ENCODE results near the gene CYB5B.

DNA sequence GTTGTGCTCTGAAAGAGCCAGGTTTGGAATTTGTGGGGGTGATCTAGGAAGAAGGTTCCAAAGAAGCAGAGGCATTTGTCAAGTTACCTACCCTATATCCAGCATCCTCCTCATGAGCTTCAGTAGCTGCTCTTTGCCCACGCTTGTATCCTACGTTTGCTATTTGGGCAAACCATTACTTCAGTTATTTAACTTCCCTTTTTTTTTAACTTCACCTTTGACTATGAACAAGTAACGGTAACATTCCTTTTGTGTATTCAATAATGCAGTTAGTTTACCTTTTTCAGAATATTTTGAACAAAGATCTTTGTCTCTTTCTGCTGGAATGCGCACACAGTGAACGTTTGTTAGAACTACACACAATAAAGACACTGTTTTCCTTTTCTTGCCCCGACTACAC lies 41.5 kb downstream of the CYB5B start:
- TF ChIP-seq, protein P1, sequence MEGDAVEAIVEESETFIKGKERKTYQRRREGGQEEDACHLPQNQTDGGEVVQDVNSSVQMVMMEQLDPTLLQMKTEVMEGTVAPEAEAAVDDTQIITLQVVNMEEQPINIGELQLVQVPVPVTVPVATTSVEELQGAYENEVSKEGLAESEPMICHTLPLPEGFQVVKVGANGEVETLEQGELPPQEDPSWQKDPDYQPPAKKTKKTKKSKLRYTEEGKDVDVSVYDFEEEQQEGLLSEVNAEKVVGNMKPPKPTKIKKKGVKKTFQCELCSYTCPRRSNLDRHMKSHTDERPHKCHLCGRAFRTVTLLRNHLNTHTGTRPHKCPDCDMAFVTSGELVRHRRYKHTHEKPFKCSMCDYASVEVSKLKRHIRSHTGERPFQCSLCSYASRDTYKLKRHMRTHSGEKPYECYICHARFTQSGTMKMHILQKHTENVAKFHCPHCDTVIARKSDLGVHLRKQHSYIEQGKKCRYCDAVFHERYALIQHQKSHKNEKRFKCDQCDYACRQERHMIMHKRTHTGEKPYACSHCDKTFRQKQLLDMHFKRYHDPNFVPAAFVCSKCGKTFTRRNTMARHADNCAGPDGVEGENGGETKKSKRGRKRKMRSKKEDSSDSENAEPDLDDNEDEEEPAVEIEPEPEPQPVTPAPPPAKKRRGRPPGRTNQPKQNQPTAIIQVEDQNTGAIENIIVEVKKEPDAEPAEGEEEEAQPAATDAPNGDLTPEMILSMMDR (IDR thresholded peaks at IDR 0.05) = no peak
- TF ChIP-seq POLR2A (IDR thresholded peaks at IDR 0.05) = no peak
